Stimulated activated CD4-positive, alpha-beta T cell treated with anti-CD3 and anti-CD28 coated beads, TNF-alpha, amount 100 ng/mL, for 4 hours (primary cell): ENCODE results near the gene ETFB.
"Not testable (repeated sequence)": the region's sequence is repeated elsewhere in the genome, so short reads cannot be mapped to it uniquely, and the experiment has no call there.

Experiments used
- DNase-seq, 3 experiments: peaks; one replicate each; pipeline ENCODE4 v3.0.0-alpha.2; 2020; ENCODE audit warnings: low read depth in 3 of 3

The ETFB gene

DNA sequence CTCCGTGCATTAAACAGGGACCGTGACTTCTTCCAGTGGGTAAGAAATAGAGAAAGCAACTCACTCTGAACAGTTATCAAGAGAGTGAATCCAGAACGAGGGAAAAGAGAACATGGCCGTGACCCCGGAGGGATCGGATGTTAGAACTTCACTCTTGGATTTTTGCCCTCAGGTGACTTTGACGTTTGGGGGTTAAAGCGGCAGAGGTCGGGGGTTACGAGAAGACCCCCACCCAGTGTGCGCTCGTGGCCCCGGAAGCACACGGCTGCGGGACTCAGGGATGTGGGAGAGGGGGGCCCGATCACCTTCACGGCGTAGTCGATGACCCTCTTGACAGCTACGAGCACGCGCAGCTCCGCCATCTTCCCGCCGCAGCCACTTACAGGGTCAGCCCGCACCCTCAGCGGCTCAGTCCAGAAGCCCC lies at the start of gene ETFB:
Gene ETFB, minus strand, starts transcription at position 424 of the 424 bp plus-strand sequence. Its CDS starts 62 bp downstream, at position 362.
- DNase-seq = no peak

DNA sequence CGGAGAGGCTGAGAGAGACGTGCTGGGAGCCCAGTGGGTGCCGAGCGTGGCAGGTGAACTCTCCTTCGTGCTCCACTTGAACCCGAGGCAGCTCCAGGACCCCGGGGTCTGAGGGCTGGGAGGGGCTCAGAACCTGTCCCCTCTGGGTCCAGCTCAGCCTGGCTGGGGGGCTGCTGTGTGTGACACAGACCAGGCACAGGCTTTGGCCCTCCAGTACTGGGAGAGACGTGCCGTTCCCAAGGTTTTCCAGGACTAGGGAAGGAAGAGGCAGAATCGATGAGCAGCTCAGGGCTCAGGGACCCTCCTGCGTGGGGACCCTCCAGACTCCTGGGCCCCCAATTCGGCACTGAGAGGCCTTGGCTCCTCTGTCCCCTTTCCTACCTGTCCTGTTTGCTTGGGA lies 49.0 kb upstream of the ETFB start:
- no peak for DNase-seq

GRCh38 chr19:51410950-51411748 lies 45.0 kb upstream of the ETFB start:
- no peak for DNase-seq

DNA sequence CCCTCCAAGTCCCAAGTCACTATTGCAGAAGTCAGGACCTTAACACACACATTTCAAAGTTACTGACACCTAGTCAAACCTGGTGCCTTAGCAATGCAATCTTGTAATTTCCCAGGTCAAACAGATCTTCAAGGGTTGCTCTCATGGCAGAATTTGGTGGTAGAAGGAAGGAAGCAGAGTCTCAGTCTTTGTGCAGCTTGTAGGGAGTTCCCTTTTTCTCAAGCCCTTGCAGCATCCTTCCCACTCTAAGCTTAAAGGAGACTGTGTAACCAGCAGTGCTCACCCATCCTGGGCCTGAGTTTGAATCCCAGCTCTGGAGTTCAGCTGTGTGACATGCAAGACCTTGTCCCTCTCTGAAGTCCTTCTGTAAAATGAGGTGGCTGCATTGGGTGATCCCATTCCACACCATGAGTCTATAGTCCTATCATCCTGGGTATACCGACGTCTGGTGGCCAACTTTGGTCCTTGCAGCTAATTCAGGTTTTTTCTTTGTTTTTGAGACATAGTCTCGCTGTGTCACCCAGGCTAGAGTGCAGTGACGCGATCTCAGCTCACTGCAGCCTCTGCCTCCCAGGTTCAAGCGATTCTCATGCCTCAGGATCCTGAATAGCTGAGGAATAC lies 41.4 kb upstream of the ETFB start:
- DNase-seq = no peak

GRCh38 chr19:51402117-51402516 lies 35.9 kb upstream of the ETFB start:
- DNase-seq = no peak

GRCh38 chr19:51399936-51400335 lies 33.7 kb upstream of the ETFB start:
- not testable (repeated sequence) for DNase-seq

DNA sequence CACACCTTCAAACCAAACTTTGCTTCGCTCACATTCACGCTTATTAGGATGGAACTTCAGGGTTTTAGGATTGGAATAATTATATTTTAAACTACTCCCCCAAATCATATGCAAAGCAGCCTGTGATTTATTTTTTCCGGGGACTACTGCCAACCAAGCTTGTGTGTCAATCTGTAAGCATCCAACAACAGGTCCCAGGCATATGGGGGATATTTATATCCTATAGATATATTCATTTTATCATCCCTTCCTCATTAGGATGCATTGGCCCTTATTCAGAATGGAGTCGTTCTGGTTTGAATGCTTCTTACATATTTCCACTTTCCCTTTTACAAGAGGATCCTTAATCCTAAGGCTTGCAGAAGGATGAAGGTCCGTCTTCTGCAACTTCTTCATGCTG lies 33.0 kb upstream of the ETFB start:
- DNase-seq = no peak

- no peak for DNase-seq
These were observed 32.0 kb upstream of the ETFB start for GRCh38 chr19:51398096-51398704.

DNA sequence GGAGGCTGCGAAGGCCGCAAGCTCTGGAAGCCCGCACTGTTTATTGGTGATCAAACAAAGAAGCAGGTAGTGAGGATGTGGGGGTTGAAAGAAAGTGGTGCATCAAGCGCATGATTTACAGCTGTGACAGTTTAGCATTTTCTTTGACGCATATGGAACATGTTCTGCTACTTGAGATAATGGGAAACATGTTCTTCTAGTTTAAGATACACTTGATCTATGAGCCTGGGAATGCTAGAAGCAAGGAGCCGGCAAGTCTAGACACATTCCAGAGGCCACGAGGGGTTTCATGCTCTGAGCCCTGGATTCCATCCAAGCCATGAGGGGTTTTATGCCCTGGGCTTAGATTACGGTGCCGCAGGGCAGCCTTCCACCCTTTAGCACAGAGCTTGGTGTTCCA lies 31.3 kb upstream of the ETFB start:
- not testable (repeated sequence) for DNase-seq

DNA sequence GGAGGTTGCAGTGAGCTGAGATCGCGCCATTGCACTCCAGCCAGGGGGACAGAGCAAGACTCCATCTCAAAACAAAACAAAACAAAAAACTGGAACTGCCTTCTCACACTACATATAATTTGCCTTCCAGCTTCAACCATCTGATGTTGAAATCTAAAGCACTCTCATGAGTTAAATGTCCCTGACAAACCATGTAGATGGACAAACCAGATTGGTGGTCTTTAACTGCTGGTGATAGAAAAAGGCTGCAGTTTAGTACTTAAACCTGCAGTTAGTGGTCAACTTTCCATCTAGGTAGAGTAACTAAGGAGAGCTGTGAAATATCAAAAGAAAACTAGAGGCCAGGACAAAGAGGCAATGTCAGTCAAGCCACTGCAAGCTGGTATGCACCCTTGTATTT lies 30.0 kb upstream of the ETFB start:
- DNase-seq = no peak

DNA sequence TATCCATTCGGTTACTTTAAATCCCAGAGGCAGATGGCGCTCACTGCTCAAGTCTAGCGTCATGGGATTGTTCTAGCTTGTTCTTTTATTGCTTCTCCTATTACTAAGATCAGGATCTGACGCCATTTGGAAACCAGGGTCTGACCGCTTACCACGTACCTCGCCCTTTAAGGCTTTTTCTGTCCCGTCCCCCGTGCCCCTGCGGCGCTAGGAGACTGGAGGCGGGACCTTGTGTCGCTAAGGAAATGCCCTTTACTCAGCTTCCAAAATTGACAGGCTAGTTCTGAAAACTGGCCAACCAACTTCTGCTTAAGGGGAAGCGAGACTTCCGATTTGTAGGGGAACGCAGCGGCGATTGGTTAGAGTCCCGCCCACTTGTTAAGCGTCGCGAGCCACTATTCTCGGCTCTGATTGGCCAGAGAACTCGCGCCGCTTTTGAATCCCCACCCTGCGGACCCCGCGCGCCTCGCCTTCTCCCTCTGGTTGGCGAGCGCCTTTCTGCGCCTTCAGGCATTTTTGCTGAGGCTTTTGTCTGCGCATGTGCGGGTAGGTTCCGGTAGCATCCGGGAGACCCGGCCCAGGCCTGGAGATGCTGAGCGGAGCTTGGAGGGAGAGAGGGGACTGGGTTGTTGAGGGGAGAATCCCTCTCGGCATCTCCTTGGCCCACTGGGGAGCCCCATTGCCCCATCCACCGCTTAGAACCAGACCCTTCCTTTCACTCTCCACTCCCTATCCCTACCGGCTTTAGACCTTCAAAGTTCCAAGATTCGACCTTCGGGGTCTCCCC lies 28.1 kb upstream of the ETFB start:
- DNase-seq = peak; percentile 57 to 80 (median 79)

DNA sequence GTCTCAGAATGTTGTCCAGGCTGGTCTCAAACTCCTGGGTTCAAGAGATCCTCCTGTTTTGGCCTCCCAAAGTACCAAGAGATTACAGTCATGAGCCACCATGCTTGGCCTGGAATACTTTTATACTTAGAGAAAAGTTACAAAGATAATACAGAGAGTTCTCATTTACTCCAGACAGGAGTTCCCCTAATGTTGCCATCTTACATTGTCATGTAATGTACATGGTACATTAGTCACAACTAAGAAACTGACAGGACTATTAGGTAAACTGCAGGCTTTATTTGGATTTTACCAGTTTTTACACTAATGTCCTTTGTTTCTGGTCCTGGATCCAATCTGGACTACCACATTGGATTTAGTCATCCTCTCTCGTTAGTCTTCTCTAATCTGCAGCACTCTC lies 26.5 kb upstream of the ETFB start:
- no peak for DNase-seq

DNA sequence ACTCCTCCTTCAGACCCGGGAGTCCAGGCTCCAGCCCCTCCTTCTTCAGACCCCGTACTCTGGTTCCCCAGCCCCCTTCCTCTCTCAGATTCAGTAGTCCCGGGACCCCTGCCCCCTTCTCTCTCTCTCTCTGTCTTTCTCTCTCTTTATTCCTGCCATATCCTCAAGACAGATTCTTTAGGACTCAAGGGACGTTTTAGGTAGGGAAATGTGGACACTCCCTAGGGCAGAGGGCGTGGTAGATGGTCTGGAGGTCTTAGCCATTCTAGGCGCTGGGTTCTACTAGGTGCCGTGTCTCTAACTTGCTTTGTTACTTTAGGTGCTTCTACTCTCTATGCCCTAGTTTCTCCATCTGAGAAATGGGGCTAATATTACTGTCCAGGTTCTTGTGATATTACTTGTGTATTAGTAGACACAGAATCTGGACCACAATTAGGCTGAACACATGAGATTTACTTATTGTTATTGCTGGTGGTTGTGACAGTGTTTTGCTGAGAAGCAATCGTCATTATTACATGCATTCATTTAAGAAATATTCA lies 25.0 kb upstream of the ETFB start:
- no peak for DNase-seq

DNA sequence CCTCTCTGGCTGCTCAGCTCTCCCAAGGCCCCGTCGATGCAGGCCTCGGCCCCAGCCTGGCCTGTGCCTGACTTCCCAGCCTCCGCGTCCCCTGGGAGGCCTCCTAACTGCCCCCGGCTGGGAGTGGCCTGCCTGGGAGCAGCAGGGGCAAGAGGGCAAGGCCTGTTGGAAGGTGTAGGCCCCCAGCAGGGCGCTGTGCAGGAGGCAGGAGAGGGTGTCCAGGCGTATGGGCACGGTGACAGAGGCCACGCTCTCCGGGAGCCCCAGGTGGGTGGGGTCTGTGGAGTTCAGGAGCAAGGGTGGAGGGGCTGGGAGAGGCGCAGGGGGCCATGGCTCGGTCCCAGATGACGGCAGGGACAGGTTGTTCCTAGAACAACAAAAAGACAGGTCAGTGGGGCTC lies 23.0 kb upstream of the ETFB start:
- DNase-seq = no peak

DNA sequence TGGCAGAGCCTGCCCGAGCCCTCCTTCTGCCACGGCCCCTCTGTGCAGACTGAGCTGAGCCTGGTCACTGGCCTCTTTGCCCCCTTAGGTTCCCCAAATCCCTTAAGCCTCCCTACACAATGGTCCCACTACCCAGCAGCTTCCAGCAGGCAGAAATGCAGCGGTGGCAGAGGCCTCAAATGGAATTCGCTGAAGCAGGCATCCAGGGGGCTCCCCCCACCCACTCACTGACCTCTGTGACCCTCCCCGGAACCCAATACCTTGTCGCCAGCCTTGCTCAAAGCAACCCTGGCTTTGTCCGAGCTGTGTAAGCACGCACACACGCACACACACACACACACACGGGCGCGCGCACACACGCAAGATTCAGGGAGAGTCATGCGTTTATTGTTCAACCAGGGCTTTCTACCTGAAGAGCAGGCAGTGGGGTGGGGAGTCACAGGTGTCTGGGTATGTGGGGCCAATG lies 21.8 kb upstream of the ETFB start, which contains the start of gene LIM2:
Gene LIM2, minus strand, starts transcription at position 51 of the 466 bp plus-strand sequence. CDS start 531 bp downstream, outside the sequence.
- no peak for DNase-seq

GRCh38 chr19:51386882-51387520 lies 20.8 kb upstream of the ETFB start:
- no peak for DNase-seq

DNA sequence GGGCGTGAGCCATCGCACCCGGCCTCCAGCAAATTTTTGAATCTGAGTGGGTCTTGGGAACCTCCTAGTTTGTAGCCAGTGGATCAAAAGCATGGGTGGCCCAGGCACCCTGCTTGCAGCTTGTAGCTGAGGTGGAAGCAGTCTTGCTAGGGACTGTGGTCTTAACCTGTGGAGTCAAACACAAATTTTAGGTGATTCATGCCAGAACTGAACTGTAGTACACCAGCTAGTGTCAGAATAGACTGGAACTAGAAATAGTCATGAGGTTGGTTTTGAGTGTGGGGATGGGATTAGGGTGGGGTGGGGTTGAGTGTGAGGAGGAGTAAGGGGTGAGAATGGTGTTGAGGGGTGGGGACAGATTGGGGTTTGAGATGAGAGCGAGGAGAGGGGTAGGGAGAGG lies 15.8 kb upstream of the ETFB start:
- DNase-seq = no peak

- no peak for DNase-seq
These were observed 14.2 kb upstream of the ETFB start for GRCh38 chr19:51380379-51380778.

DNA sequence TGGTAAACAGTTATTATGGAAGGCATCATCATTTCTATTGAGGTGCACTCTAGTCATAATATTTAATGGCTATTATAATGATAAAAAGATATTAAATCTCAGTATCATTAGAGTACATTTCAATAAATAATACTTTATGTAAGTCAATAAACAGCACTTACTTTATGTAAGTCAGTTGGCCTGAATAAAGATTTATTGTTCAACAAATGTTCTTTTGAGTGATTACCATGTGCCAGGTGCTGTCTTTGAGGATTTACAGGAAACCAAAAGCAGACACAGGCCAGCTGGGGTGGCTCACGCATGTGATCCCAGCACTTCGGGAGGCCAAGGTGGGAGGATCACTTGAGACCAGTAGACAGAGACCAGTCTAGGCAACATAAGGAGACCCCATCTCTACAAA lies 11.2 kb upstream of the ETFB start:
- DNase-seq = no peak

GRCh38 chr19:51375504-51376221 lies 9.5 kb upstream of the ETFB start:
- DNase-seq = no peak
